ENCODE measurements around the gene SATB2.

DNA sequence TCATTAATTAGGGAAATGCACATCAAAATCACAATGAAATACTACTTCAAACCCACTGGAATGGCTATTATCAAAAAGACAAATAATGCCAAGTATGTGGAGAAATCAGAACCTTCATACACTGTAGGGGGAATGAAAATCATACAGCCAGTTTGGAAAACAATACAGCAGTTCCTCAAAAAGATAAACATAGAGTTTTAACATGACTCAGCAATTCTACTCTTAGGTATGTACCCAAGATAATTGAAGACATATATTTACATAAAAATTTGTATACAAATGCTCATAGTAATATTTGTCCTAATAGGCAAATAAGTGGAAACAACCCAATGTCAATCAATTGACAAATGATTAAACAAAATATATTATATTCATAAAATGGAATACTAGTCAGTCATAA is 45.4 kb upstream of the SATB2 start:
- TF ChIP-seq, protein P1, sequence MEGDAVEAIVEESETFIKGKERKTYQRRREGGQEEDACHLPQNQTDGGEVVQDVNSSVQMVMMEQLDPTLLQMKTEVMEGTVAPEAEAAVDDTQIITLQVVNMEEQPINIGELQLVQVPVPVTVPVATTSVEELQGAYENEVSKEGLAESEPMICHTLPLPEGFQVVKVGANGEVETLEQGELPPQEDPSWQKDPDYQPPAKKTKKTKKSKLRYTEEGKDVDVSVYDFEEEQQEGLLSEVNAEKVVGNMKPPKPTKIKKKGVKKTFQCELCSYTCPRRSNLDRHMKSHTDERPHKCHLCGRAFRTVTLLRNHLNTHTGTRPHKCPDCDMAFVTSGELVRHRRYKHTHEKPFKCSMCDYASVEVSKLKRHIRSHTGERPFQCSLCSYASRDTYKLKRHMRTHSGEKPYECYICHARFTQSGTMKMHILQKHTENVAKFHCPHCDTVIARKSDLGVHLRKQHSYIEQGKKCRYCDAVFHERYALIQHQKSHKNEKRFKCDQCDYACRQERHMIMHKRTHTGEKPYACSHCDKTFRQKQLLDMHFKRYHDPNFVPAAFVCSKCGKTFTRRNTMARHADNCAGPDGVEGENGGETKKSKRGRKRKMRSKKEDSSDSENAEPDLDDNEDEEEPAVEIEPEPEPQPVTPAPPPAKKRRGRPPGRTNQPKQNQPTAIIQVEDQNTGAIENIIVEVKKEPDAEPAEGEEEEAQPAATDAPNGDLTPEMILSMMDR (conservative IDR thresholded peaks at IDR 0.05; ENCODE audit: low read depth, low read length): no peak
- TF ChIP-seq EZH2phosphoT487 (IDR thresholded peaks at IDR 0.05; ENCODE audit: borderline replicate concordance, low read length): no peak
